ENCODE results near the gene TUG1. TPM values are rescaled to one million over a fixed set of nuclear protein-coding genes. Genes with fewer than 3 reads are reported as not detected.

The TUG1 gene
- total RNA-seq, 6 donors from 2014 or later: 51.8 to 135 (median 54.2) TPM

- TF ChIP-seq EP300 (IDR thresholded peaks at IDR 0.05) (no peak), POLR2AphosphoS5 (IDR thresholded peaks at IDR 0.05) (no peak), CTCF (IDR thresholded peaks at IDR 0.05) (no peak), POLR2A (IDR thresholded peaks at IDR 0.05) (no peak)
- Histone ChIP-seq H3K9me3 (no peaks in the 10 kb centered on the region), H3K27ac (no peak overlapping the region), H3K36me3 (peaks cover 8 to 74% (median 37%) of the 10 kb centered on the region in 4 donors), H3K27me3 (no peaks in the 10 kb centered on the region), H3K4me1 (peaks cover 6 to 18% (median 12%) of the 10 kb centered on the region in 4 donors), H3K4me3 (no peak overlapping the region)
- ATAC-seq (ENCODE audit: low FRiP score in 2 of 2): no peak
- DNase-seq: no peak
- WGBS, 2 donors: 89 to 93% methylated on average over 7 of the region's 7 CpGs
These were observed 19.0 kb upstream of the TUG1 start for GRCh38 chr22:30949934-30950660.

GRCh38 chr22:30953206-30953605, 15.9 kb upstream of the TUG1 start:
- 92 to 95% methylated on average over 2 of the region's 2 CpGs for WGBS, 2 donors
- ATAC-seq (ENCODE audit: low FRiP score in 2 of 2) (no peak), DNase-seq (no peak)
- Histone ChIP-seq H3K27ac (no peak overlapping the region), H3K9me3 (no peaks in the 10 kb centered on the region), H3K36me3 (peaks cover 4 to 54% (median 19%) of the 10 kb centered on the region in 4 donors), H3K4me3 (no peak overlapping the region), H3K27me3 (no peaks in the 10 kb centered on the region), H3K4me1 (peaks cover 0 to 11% (median 4%) of the 10 kb centered on the region in 4 donors)
- TF ChIP-seq POLR2AphosphoS5 (IDR thresholded peaks at IDR 0.05) (no peak), POLR2A (IDR thresholded peaks at IDR 0.05) (no peak), CTCF (IDR thresholded peaks at IDR 0.05) (no peak), EP300 (IDR thresholded peaks at IDR 0.05) (no peak)

GRCh38 chr22:30955153-30955552, 13.9 kb upstream of the TUG1 start:
- WGBS, 2 donors: 95 to 98% methylated on average over 4 of the region's 4 CpGs
- TF ChIP-seq POLR2A (IDR thresholded peaks at IDR 0.05) (no peak), POLR2AphosphoS5 (IDR thresholded peaks at IDR 0.05) (no peak), EP300 (IDR thresholded peaks at IDR 0.05) (no peak)
- H3K27me3 ChIP-seq: no peaks in the 10 kb centered on the region
- no peak overlapping the region for H3K27ac ChIP-seq
- ATAC-seq (ENCODE audit: low FRiP score in 2 of 2) (no peak), DNase-seq (no peak)
- H3K36me3 ChIP-seq: peaks cover 0 to 34% (median 6%) of the 10 kb centered on the region in 4 donors
- H3K4me3 ChIP-seq: no peak overlapping the region
- H3K4me1 ChIP-seq: peaks cover 0 to 11% (median 3%) of the 10 kb centered on the region in 4 donors
- H3K9me3 ChIP-seq: no peaks in the 10 kb centered on the region

- Histone ChIP-seq H3K4me3 (no peak overlapping the region), H3K4me1 (peaks cover 6 to 25% (median 18%) of the 10 kb centered on the region in 4 donors), H3K27me3 (no peaks in the 10 kb centered on the region), H3K27ac (no peak overlapping the region), H3K36me3 (no peaks in the 10 kb centered on the region), H3K9me3 (no peaks in the 10 kb centered on the region)
- TF ChIP-seq POLR2A (IDR thresholded peaks at IDR 0.05): no peak
- TF ChIP-seq EP300 (IDR thresholded peaks at IDR 0.05): no peak
- TF ChIP-seq POLR2AphosphoS5 (IDR thresholded peaks at IDR 0.05): no peak
- no peak for TF ChIP-seq CTCF (IDR thresholded peaks at IDR 0.05)
- DNase-seq (no peak), ATAC-seq (ENCODE audit: low FRiP score in 2 of 2) (no peak)
- 89 to 91% methylated on average over 4 of the region's 4 CpGs for WGBS, 2 donors
These were observed 4.2 kb upstream of the TUG1 start for GRCh38 chr22:30964858-30965257.

- Histone ChIP-seq H3K4me3 (peak within 1 kb of the TSS; percentile 70 to 90 (median 80)), H3K36me3 (peaks cover 0 to 21% (median 12%) of the 10 kb centered on the region in 4 donors), H3K27ac (peak within 1 kb of the TSS; percentile 95 to 99 (median 97)), H3K27me3 (no peaks in the 10 kb centered on the region), H3K9me3 (peaks cover 0 to 17% (median 10%) of the 10 kb centered on the region in 4 donors), H3K4me1 (peaks cover 15 to 46% (median 28%) of the 10 kb centered on the region in 4 donors)
- 37 to 47% methylated on average over 25 to 28 of the region's 53 CpGs for WGBS, 2 donors
- peak; percentile 70 to 95 for DNase-seq
- TF ChIP-seq POLR2A (IDR thresholded peaks at IDR 0.05): no peak
- peak in 1 of 6 experiments; percentile 24 for TF ChIP-seq CTCF (IDR thresholded peaks at IDR 0.05)
- peak; percentile 44 to 61 for ATAC-seq (ENCODE audit: low FRiP score in 2 of 2)
These were observed 796 bp upstream of the TUG1 start, which contains the start of gene MORC2 for GRCh38 chr22:30968015-30968923. MORC2 (minus strand) TSS chr22:30968774; CDS start chr22:30967889, 885 bp downstream.
